IPS DF 4.7 (cell line): ENCODE results near the gene STUB1.
"Not testable (repeated sequence)": the region's sequence is repeated elsewhere in the genome, so short reads cannot be mapped to it uniquely, and the experiment has no call there.

Experiments used
- DNase-seq: peaks from one replicate; pipeline ENCODE4 v3.0.0-alpha.2; 2013; ENCODE audit warnings: low spot score; ENCODE audit errors: extremely low read depth

STUB1 gene

DNA sequence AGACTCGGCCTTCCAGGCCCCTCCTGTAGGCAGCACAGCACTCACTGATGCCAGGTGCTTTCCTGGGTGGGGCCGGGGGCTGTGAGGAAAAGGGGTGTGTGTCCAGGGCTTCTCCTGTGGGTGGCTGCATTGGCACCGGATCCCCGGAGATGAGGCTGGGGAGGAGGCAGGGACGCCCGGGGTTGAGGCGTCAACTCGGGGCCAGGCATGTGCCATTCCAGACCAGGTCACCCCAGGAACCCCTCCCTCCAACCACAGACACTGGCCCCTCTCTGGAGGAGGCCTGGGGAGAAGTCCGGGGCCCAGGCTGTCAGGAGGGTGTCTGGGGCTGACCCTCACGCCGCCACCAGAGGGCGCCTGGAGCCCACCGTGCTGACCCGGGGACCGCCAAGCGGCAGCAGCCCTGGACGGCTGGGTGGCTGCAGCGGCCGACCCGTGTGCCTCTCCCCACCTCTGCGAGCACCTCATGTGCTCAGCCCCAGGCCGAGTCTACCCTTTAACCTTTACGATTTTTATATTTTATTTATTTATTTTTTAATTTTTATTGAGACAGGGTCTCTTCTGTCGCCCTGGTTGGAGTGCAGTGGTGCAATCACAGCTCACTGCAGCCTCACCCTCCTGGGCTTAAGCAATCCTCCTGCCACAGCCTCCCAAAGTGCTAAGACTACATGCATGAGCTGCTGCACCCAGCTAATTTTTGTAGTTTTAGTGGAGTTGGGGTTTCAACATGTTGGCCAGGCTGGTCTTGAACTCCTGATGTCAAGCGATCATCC, 31.5 kb downstream of the STUB1 start:
- no peak for DNase-seq

DNA sequence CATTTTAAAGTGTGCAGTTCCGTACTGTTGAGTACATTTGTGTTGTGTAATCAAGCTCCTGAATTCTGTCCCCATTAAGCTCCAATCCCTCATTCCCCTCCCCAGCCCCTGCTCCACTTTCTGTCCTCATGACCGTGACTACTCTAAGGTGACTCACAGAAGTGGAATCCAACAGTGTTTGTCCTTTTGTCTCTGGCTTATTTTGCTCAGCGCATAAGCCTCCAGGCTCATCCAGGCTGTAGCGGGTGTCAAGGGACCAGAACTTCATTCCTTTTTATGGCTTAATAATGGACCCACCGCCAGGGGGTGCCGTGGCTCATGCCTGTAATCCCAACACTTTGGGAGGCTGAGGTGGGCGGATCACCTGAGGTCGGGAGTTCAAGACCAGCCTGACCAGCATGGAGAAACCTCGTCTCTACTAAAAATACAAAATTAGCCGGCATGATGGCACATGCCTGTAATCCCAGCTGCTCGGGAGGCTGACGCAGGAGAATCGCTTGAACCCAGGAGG, 32.6 kb downstream of the STUB1 start:
- DNase-seq = not testable (repeated sequence)

DNA sequence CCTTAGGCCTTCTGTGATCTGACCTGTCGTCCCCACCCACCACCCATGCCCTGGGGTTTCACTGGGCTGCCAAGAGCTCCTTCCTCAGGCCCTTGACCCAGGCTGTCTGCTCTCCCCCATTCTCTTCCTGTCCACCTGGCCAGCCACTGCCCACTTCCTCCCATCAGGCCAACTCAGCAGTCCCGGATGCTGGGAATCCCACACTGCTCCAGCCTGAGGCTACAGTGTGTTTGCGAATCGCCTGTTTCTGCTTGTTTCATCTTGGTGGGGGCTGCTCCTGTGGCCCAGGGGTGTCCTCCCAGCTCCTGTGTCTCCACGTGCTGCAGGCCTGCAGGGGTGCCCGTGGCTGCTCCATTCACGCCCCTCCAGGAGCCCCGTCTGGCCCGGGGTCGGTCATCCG, 33.9 kb downstream of the STUB1 start:
- DNase-seq = no peak

GRCh38 chr16:714558-715476, 34.6 kb downstream of the STUB1 start, which contains the start of gene METRN:
Gene METRN (plus strand): TSS chr16:715118. CDS start chr16:715290, 172 bp downstream.
- no peak for DNase-seq

DNA sequence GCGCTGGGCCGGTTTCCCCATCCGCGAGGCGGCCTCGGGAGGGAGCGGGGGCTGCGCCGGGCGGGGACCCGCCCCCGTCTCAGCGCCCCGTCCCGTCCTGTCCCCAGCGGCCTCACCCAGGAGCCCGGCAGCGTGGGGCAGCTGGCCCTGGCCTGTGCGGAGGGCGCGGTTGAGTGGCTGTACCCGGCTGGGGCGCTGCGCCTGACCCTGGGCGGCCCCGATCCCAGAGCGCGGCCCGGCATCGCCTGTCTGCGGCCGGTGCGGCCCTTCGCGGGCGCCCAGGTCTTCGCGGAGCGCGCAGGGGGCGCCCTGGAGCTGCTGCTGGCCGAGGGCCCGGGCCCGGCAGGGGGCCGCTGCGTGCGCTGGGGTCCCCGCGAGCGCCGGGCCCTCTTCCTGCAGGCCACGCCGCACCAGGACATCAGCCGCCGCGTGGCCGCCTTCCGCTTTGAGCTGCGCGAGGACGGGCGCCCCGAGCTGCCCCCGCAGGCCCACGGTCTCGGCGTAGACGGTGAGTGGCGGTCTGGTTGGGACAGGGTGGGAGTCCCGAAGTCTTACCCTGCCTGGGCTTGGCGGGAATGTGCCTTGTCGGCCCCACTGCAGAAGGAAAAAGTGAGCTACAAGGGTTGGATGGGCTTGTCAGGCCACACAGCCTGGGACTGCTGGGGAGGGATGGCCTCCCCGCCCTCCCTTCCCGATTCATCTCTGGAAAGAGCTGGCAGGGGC, 35.4 kb downstream of the STUB1 start:
- no peak for DNase-seq

- no peak for DNase-seq
Observed at GRCh38 chr16:716200-716568, 36.0 kb downstream of the STUB1 start.

DNA sequence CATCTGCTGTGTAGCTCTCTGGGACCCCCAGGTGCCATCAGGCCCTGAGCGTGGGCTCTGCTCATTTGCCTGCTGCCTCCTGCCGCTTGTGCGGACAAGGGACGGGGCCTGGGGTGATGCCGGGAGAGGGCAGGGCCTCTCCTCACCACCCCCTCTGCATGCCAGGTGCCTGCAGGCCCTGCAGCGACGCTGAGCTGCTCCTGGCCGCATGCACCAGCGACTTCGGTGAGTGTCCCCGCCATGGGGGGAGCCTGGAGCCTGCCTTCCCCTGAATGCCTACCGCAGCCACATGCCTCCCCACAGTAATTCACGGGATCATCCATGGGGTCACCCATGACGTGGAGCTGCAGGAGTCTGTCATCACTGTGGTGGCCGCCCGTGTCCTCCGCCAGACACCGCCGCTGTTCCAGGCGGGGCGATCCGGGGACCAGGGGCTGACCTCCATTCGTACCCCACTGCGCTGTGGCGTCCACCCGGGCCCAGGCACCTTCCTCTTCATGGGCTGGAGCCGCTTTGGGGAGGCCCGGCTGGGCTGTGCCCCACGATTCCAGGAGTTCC, 36.6 kb downstream of the STUB1 start:
- DNase-seq = no peak

DNA sequence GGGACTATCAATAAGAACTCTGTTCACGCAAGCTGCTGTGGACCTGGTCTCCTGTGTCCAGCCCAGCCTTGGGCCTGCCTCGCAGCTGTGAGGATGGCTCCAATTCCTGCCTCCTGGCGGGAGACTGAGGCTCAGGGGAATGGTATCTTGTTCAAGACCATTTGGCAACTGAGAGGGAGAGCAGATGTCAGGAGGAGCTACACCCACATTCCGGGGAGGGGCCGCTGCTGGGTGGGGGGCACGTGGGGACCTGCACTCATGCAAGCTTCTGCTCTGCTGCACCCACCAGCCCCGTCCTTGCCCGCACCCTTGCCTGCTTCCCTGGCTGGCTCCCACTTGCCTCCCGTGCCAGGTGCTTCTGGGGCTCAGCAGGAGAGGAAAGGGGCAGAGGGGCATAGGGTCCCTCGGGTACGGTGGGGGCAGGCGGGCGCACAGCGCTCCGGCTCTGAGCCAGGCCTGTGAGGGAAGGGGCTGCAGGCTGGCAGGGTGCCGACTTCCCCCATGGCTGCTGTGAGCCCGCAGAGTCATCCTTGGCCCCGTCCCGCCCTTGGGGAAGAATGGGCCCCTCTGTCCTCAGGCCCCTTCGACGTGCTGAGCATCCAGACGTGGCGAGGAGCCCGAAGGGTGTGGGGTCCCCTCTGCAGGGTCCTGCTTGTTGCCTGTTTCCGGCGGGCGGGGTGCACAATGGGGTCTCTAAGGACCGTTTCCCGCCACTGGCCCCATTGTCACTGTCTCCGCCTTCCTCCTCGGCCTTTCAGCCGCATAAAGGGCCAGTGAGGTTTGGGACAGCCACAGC, 37.4 kb downstream of the STUB1 start:
- DNase-seq = no peak

- no peak for DNase-seq
Observed at GRCh38 chr16:718389-718788, 38.2 kb downstream of the STUB1 start.

- no peak for DNase-seq
Observed at GRCh38 chr16:718922-719321, 38.7 kb downstream of the STUB1 start.

DNA sequence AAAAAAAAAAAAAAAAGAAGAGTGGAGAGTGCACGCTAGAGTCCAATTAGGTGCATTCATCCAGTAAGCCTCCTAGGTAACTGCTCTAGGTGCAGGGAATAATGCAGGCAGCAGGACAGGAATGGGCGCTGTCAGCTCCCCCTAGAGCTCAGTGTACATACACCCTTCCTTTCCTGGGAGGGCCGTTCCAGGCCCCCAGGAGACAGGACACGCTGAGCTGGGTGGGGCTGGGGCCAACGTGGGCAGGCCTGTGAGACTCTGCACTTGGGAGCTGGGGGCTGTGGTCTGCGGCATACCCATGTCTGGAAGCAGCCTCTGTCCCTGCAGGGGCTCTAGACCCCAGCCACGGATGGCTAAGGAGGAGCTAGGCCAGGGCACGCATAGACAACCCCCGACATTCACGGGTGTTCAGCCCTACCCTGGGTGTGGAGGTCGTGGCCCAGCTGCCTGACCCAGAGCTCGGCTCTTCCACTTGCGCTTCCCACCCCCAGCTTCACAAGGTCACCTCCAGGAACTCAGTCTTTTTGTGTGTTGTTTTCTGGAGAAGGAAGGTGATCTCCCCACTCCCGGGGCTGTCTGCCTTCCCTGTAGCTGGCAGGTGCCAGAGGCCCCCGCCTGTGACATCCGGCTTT, 39.7 kb downstream of the STUB1 start:
- no peak for DNase-seq

GRCh38 chr16:720447-720989, 40.3 kb downstream of the STUB1 start:
- no peak for DNase-seq

DNA sequence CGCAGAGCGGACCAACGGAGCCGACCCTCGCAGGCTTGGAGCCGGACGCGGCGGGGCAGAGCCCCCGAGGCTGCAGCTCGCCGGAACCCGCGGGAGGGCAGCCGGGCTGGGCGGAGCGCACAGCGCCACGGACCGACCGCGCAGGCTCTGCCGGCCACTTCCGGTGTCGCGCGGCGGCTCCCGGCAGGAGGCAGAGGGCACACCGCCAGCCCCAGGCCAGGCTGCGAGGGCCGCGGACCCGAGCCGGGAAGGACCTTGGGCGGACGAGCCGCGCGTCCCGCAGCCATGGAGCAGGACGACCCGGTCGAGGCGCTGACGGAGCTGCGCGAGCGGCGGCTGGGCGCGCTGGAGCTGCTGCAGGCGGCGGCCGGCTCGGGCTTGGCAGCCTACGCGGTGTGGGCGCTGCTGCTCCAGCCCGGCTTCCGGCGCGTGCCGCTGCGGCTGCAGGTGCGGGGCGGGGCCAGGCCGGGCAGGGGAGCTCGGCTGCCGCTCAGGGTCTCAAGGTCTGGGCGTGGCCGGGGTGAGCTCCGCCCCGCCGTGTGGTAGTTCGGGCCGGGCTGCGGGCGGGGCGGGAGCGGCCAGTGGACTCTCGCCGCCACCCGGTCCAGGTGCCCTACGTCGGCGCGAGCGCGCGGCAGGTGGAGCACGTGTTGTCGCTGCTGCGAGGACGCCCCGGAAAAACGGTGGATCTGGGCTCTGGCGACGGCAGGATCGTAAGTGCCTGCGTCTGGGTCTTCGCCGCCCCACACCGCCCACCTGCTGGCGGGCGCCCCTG, 41.0 kb downstream of the STUB1 start, which contains the start of gene ANTKMT:
Gene ANTKMT (plus strand): TSS at position 157 of the 775 bp plus-strand sequence. CDS start 129 bp downstream, at position 286.
- DNase-seq = no peak

GRCh38 chr16:721765-722540, 41.7 kb downstream of the STUB1 start:
- no peak for DNase-seq

DNA sequence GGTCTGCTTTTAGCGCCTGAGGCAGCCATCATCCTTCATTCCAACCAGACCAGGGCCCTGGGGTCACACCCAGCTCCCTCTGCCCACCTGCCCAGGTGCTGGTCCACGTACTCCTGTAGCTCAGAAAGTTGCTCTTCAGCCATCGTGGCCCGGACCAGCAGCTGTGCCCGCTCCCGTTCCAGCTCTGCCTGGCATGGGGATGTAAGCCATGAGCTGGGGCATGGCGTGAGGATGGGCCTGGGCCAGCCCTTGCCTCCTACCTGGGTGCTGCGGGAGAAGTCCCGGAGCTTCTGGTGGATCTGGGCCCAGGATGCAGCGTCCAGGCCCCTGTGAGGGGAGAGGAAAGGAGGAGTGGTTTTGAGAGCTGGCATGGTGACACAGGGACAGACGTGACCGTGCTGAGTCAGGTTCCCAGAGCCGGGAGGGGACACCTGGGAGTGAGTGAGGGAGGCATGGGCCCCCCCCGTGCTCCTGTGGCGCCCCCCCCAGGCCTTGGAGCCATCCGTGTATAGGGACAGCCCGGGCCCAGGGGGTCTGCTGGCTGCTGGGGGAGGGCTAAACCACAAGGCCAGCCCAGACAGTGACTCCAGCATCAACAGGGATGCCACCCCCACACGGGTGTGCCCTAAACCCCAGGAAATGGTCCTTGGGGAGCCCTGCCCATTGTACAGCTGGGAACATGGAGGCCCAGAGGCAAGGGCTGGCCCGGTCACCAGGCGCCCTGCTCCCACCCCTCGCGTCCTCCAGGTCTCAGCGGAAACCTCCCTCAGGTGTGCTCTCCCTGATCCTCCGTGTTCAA, 42.8 kb downstream of the STUB1 start:
- DNase-seq = no peak

- DNase-seq = no peak
Observed at GRCh38 chr16:723695-724094, 43.5 kb downstream of the STUB1 start.
